ENCODE data around the gene C10orf90.

The C10orf90 gene

GRCh38 chr10:126502441-126502840 is 168.1 kb downstream of the C10orf90 start:
- DNase-seq (ENCODE audit: low read depth in 2 of 2) = peak; percentile 91 to 92

- DNase-seq (ENCODE audit: low read depth in 2 of 2) = no peak
Observed at GRCh38 chr10:126501828-126502227, 168.7 kb downstream of the C10orf90 start.

GRCh38 chr10:126500866-126501265 is 169.6 kb downstream of the C10orf90 start:
- DNase-seq (ENCODE audit: low read depth in 2 of 2) = peak; percentile 63 to 66

- DNase-seq (ENCODE audit: low read depth in 2 of 2) = no peak
Observed at GRCh38 chr10:126500185-126500584, 170.3 kb downstream of the C10orf90 start.

- no peak for DNase-seq (ENCODE audit: low read depth in 2 of 2)
Observed at GRCh38 chr10:126499744-126500143, 170.7 kb downstream of the C10orf90 start.

- DNase-seq (ENCODE audit: low read depth in 2 of 2) = no peak
Observed at GRCh38 chr10:126497672-126498071, 172.8 kb downstream of the C10orf90 start.

GRCh38 chr10:126496771-126497545 is 173.5 kb downstream of the C10orf90 start:
- DNase-seq (ENCODE audit: low read depth in 2 of 2) = no peak

- no peak for DNase-seq (ENCODE audit: low read depth in 2 of 2)
Observed at GRCh38 chr10:126491476-126491875, 179.0 kb downstream of the C10orf90 start.

- no peak for DNase-seq (ENCODE audit: low read depth in 2 of 2)
Observed at GRCh38 chr10:126481181-126481580, 189.3 kb downstream of the C10orf90 start.

GRCh38 chr10:126480648-126481047 is 189.8 kb downstream of the C10orf90 start:
- no peak for DNase-seq (ENCODE audit: low read depth in 2 of 2)

GRCh38 chr10:126479280-126479895 is 191.1 kb downstream of the C10orf90 start:
- DNase-seq (ENCODE audit: low read depth in 2 of 2) = no peak

GRCh38 chr10:126478546-126478945 is 191.9 kb downstream of the C10orf90 start:
- no peak for DNase-seq (ENCODE audit: low read depth in 2 of 2)

GRCh38 chr10:126476246-126476645 is 194.2 kb downstream of the C10orf90 start:
- no peak for DNase-seq (ENCODE audit: low read depth in 2 of 2)

- DNase-seq (ENCODE audit: low read depth in 2 of 2) = no peak
Observed at GRCh38 chr10:126475074-126475691, 195.3 kb downstream of the C10orf90 start.

- no peak for DNase-seq (ENCODE audit: low read depth in 2 of 2)
Observed at GRCh38 chr10:126474031-126474430, 196.5 kb downstream of the C10orf90 start.

- no peak for DNase-seq (ENCODE audit: low read depth in 2 of 2)
Observed at GRCh38 chr10:126470991-126471390, 199.5 kb downstream of the C10orf90 start.

- no peak for DNase-seq (ENCODE audit: low read depth in 2 of 2)
Observed at GRCh38 chr10:126469692-126470091, 200.8 kb downstream of the C10orf90 start.

- no peak for DNase-seq (ENCODE audit: low read depth in 2 of 2)
Observed at GRCh38 chr10:126468876-126469643, 201.4 kb downstream of the C10orf90 start.

GRCh38 chr10:126468467-126468866 is 202.0 kb downstream of the C10orf90 start:
- DNase-seq (ENCODE audit: low read depth in 2 of 2) = no peak

- no peak for DNase-seq (ENCODE audit: low read depth in 2 of 2)
Observed at GRCh38 chr10:126465771-126466170, 204.7 kb downstream of the C10orf90 start.

GRCh38 chr10:126463286-126463685 is 207.2 kb downstream of the C10orf90 start:
- DNase-seq (ENCODE audit: low read depth in 2 of 2) = no peak

GRCh38 chr10:126461289-126461940 is 209.1 kb downstream of the C10orf90 start:
- no peak for DNase-seq (ENCODE audit: low read depth in 2 of 2)

Measured in fibroblast of skin of left quadriceps (primary cell).